Amniotic stem cell (primary cell): ENCODE results near the gene HES4.
"Not testable (repeated sequence)": the region's sequence is repeated elsewhere in the genome, so short reads cannot be mapped to it uniquely, and the experiment has no call there.

Experiments
- DNase-seq: peaks from one replicate; lab custom pipeline; 2025; lab: John Stamatoyannopoulos, UW

HES4 gene

GRCh38 chr1:1033009-1033587 is 33.2 kb upstream of the HES4 start:
- DNase-seq, result peak; percentile 40

DNA sequence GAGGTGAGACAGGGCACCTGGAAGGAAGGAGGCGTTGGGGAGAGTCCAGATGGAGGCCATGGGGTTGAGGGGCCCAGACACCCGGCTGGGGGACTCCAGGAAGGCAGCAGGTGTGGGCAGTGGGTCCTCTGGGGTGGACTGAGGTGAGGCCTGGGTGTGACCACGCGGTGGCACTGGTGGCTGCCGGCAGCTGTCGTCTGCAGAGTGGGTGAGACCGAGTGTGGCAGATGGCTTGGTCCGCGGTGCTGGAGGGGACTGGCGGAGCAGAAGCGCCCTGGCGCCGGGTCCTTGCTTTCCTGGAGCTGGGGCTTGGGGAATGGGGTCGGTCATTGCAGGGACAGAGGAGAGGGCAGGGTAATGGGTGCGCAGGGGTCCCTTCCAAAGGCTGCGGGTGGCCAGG is 32.5 kb upstream of the HES4 start:
- DNase-seq, result no peak

DNA sequence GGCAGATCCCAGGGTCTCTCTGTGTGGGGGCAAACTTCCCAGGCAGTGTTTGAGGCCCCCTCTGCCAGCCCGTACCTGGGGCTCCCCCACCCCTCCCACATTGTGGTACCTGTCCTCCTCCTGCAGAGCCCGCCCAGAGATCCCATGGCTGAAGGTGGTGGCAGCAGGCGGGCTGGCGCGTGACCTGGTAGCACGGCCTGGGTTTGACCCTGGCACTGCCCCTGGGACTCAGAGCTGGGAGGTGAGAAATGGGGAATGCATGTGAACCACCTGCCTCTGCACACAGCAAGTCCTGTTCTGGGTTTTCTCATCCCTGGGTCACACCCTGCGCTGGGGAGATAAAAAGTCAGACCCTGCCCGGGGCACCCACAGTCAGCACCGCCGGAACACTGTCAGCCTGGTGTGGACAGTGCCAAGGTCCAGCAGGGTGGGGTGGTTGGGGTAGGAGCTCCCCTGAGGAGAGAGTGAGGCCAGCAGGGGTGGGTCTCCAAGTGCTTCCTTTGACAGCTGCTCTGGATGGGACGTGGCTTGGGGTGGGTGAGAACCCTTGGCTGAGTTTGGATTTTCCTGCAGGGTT is 31.9 kb upstream of the HES4 start:
- no peak for DNase-seq

DNA sequence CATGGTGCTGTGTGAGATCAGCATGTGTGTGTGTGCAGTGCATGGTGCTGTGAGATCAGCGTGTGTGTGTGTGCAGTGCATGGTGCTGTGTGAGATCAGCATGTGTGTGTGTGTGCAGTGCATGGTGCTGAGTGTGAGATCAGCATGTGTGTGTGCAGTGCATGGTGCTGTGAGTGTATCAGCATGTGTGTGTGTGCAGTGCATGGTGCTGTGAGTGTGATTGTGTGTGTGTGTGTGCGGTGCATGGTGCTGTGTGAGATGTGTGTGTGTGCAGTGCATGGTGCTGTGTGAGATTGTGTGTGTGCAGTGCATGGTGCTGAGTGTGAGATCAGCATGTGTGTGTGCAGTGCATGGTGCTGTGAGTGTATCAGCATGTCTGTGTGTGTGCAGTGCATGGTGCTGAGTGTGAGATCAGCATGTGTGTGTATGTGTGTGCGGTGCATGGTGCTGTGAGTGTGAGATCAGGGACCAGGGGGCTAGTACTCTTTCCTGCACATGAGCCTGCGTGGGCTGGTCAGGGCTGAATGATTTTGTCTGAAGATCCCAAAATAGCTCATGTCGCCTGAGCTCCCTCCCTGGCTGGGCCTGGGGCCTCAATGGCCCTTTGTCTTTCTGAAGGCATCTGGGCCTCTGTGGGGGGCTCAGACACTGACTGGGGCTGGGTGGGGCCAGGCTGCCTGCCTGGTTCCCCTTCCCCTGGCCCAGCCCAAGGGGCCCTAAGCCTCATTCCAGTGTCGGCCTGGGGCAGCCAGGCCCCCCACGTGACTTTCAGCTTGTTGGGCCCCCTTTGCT is 31.2 kb upstream of the HES4 start:
- DNase-seq, result not testable (repeated sequence)

DNA sequence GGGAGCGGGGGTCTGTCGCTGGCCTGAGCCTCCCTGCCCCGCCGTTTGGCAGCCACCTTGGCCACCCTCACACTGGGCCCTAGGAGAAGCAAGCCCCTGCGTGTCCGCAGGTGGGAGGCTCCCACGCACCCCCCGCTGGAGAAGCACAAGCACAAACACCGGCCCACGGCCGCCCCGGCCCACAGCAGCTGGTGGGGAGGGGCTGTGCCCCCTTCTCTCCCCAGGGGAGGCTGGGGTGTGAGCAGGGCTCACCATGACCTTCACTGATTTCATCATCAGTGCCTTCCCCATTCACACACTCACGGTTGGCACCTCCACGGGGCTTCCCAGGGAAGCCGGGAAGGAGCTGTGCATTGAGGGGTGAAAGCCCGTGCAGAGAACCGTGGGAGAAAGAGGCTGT is 27.9 kb upstream of the HES4 start:
- DNase-seq, result no peak

GRCh38 chr1:1026599-1027413 is 26.9 kb upstream of the HES4 start:
- DNase-seq, result no peak

DNA sequence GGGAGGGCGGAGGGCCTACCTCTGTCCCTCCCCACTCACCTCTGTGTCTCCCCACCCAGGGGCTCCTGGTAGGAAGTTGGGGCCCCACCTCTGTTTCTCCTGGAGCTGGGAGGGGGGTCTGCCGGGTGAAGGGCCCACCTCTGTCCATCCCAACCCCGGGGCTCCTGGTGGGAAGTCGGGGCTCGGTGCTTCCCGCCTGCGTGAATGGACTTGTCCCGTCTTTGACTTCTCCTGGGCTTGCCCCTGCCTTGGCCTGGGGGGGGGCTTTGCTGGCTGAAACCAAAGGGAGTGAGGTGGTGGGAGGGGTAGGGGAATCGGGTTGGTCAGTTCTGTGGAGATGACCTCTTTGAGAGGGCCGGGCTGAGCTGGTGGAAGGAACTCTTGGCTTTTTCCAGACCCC is 25.8 kb upstream of the HES4 start:
- DNase-seq, result no peak

- no peak for DNase-seq
Measured at GRCh38 chr1:1024771-1025699, 25.1 kb upstream of the HES4 start.

DNA sequence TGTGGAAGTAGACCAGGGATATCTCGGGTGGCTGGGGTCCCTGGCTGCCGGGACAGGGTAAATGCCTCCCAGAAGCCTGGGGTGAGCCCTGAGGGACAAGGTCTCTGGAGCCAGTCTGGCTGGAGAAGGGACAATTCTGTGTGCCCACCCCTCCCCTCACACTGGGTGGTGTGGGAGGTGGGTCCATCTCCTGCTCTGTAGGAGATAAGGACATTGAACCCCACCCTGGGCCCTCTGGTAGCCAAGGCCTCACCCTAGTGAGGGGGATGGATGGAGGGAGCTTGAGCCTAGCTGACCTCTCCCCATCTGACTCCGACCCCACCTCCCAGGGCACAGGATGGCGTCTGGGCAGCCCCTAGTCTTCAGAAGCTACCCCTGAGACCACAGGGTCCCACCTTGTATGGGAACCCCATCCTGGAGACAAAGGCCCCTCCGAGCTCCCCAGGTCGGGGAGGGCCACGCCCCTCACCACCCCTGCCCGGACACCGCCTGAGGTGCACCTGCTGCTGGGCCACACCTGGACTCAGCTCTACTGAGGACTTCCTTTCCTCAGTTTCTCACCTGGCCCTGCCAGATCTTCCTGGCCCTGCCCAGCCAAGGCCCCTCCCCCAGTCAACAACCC is 24.4 kb upstream of the HES4 start:
- DNase-seq, result no peak

DNA sequence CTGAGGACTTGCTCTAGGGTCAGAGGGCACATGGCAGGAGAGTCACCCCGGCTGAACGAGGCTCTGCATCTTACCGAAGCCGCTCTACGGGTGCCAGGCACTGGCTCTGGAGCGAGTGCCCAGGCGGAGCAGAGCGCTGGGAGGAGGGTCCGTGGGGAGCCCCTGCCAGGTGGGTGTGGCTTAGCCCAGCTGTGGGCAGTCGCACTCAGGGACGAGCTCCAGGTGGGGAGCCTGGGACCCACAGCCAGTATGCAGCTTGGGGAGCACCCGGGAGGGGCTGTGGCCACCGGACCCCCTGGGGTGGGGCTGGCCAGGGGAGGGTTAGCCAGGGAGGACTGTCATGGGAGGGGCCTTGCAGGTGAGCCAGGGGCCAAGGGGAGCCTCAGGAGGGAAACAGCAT is 23.8 kb upstream of the HES4 start:
- DNase-seq, result no peak

DNA sequence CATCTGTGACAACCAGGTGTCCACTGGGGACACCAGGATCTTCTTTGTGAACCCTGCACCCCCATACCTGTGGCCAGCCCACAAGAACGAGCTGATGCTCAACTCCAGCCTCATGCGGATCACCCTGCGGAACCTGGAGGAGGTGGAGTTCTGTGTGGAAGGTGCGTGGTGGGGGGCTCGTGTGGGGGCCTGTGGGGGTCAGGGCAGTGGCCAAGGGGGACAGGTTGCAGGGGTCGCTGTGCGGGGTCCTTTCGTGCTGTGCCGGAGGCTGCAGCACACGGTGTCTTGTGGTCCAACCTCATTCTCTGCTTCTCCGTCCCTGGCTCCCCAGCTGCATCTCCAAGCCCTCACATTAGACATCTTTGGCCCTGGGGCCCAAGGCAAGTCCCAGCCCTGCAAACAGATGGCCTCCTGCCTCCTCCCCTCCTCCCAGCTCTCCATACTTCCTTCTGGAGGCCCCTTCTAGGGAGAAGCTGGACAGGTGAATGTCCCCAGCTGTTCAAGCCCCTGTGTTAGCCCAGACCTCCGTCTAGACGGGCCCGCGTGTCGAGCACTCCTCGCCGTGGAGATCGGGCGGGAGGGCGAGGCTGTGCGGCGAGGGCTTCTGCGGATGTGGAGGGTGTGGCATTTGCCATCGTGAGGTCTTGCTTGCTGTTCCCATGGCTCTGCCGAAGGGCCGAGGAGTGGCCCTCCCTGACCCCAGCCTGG is 22.6 kb upstream of the HES4 start:
- no peak for DNase-seq

DNA sequence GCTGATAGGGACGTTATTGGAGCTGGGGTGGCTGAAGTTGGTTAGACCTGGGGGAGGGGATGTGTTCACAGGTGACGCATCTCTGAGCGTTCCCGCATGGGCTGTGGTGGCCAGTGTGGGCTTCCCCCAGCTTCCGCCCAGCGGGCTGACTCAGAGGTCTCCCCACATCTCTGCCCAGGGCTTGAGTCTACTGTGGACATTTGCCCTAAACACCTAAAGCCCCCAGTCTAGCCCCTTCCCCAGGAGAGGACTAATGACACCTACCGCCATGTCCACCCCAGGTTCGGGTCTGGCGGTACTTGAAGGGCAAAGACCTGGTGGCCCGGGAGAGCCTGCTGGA is 22.0 kb upstream of the HES4 start:
- DNase-seq, result no peak

- DNase-seq, result peak; percentile 30
Measured at GRCh38 chr1:1021010-1021919, 21.4 kb upstream of the HES4 start.

GRCh38 chr1:1020415-1021009 is 20.6 kb upstream of the HES4 start:
- DNase-seq, result no peak

GRCh38 chr1:1020000-1020404 is 20.1 kb upstream of the HES4 start, which contains the start of gene AGRN:
AGRN (plus strand) TSS chr1:1020120; CDS start chr1:1020173, 53 bp downstream.
- DNase-seq, result no peak

DNA sequence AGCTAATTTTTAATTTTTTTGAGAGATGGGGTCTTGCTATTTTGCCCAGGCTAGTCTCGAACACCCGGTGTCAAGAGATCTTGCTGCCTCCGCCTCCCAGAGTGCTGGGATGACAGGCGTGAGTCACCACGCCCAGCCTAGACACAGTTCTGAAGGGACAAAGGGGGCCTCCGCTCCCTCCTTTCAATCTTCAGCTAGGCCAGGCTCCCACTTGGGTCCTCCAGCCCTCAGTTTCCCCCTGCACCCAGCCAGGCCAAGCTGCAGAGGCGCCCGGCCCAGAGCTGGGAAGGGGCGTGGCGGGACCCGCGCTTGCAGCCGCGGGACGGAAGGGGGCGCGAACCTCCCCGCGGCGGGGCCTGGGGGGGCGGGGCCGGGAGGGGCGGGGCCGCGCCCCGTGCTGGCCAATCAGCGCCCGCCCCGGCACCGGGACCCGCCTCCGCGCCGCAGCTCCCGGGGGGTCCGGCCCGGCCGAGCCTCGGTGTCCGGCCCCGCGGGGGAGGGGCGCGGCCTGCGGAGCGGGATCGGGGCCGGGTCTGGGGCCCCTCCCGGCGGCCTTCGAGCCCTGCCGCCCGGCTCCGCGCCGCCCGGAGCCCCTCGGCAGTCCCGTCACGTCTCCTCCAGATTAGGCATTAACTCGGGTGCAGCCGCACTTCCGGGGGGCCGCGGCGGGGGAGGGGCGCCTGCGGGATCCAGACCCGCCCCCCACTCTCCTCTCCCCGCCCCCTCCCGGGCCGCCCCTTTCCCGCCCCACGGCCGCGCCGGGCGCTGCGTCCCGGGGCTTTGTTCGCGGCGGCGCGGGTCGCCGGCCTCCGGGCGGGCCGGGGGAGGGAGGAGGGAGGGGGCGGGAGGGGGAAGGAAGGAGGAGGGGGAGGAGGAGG is 19.5 kb upstream of the HES4 start:
- DNase-seq, result peak; percentile 69

GRCh38 chr1:1018321-1018685 is 18.4 kb upstream of the HES4 start:
- DNase-seq, result not testable (repeated sequence)
